GM06990 (cell line): ENCODE results near the gene LRRC75A.

Experiments
- DNase-seq: peaks from one replicate; pipeline ENCODE4 v3.0.0-alpha.2; 2011; ENCODE audit not compliant: insufficient read length; ENCODE audit errors: extremely low read depth
- H3K27me3 ChIP-seq: replicated peaks from 2 replicates; pipeline ENCODE4 v1.6.0; 2011; ENCODE audit warnings: low read length; ENCODE audit not compliant: control insufficient read depth, insufficient read depth
- H3K36me3 ChIP-seq: 2 replicates; pipeline ENCODE4 v1.5.1; 2011; ENCODE audit warnings: low read length; ENCODE audit not compliant: control insufficient read depth, insufficient read depth
- H3K4me3 ChIP-seq: replicated peaks from 2 replicates; pipeline ENCODE4 v1.5.1; 2011; ENCODE audit warnings: low read depth, mild to moderate bottlenecking, control low read depth, low read length
- TF ChIP-seq, protein P1 (sequence below): IDR thresholded peaks from 2 replicates; pipeline ENCODE4 v1.5.1; 2011; ENCODE audit warnings: low read length, control low read depth, mild to moderate bottlenecking, inconsistent platforms; ENCODE audit not compliant: insufficient read depth, poor library complexity, severe bottlenecking

The LRRC75A gene

DNA sequence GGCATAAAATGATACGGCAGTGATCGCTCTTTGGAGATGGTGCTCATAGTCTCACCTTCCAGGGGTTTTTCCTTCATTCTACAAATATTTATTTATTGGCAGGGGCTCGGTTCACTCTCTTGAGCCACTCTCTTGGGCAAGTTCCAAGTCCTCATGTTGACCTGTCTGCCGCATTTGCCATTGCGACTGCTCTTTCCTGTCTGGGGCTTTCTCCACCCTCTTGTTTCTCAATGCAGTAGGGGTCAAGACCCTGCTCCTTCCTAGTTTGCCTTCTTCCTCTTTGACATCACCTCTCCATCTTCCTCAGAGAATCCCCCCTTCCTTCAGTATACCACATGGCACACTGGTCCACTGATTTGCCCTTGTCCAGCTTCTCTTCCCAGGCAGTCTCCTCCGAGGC, 21.9 kb upstream of the LRRC75A start:
- TF ChIP-seq, protein P1, sequence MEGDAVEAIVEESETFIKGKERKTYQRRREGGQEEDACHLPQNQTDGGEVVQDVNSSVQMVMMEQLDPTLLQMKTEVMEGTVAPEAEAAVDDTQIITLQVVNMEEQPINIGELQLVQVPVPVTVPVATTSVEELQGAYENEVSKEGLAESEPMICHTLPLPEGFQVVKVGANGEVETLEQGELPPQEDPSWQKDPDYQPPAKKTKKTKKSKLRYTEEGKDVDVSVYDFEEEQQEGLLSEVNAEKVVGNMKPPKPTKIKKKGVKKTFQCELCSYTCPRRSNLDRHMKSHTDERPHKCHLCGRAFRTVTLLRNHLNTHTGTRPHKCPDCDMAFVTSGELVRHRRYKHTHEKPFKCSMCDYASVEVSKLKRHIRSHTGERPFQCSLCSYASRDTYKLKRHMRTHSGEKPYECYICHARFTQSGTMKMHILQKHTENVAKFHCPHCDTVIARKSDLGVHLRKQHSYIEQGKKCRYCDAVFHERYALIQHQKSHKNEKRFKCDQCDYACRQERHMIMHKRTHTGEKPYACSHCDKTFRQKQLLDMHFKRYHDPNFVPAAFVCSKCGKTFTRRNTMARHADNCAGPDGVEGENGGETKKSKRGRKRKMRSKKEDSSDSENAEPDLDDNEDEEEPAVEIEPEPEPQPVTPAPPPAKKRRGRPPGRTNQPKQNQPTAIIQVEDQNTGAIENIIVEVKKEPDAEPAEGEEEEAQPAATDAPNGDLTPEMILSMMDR: no peak
- no peaks in the 10 kb centered on the region for H3K36me3 ChIP-seq
- no peak overlapping the region for H3K4me3 ChIP-seq
- H3K27me3 ChIP-seq: no peaks in the 10 kb centered on the region; the same call in 1 of the 2 replicates
- no peak for DNase-seq

DNA sequence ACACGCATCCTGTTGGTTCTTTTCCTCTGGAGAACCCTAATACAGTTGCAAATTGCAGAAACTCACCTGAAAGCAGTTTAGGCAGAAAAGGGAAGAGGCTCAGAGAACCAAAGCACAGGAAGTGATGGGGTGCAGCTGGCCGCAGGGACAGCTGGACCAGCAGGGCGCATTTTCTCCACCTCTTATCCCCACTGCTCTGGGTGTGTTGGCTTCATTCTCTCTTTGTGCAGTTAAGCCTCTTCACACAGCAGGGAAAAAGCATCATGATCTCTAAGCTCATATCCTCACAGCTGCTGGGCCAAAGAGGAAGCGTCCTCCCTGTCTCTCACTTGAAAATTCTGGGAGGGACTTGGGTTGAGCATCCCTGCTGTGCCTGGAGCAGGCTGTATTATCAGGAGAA, 20.0 kb upstream of the LRRC75A start:
- no peaks in the 10 kb centered on the region for H3K36me3 ChIP-seq
- no peak for DNase-seq
- no peak overlapping the region for H3K4me3 ChIP-seq
- TF ChIP-seq, protein P1: no peak
- no peaks in the 10 kb centered on the region for H3K27me3 ChIP-seq

DNA sequence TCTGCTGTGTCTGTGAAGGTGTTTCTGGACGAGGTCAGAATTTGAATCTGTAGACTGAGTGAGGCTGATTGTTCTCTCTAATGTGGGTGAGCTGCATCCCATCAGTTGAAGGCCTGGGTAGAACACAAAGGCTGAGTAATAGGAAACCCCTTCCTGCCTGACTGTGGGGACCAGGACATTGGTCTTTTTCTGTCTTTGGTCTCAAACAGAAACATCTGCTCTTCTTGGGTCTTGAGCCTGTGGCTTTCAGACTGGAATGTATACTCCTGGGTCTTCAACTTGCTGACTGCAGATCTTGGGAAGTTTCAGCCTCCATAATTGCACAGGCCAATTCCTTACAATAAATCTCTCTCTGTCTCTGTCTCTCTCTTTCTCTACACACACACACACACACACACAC, 19.6 kb upstream of the LRRC75A start:
- no peak for DNase-seq
- no peak overlapping the region for H3K4me3 ChIP-seq
- TF ChIP-seq, protein P1: no peak
- no peaks in the 10 kb centered on the region for H3K27me3 ChIP-seq
- H3K36me3 ChIP-seq: no peaks in the 10 kb centered on the region

DNA sequence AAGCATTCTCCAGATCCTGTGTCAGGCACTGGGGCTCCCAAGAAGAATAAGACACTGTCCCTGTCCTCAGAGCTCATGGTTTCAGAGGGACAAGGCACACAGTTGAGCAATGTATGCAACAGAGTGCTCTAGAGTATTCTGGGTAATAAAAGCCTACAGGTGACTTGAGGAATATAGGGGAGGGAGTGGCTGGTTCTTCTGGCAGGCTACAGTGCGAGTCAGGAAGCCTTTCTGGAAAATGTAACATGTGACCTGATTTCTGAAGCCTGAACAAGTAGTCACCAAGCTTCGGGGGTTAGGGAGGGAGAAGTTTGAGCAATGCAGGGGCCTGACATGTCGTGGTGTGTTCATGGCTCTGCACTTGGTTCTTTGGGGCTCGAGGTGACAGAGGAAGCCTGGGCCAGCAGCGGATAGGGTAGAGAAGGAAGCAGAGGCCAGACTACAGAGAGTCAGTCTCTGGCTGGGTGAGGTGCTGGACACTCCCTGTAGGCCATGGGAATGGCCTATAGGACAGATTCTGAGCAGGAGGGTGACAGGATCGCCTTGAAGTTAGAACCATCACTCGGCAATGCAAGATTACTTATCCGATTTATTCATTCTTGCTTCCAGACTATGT, 16.0 kb upstream of the LRRC75A start:
- no peak overlapping the region for H3K4me3 ChIP-seq
- TF ChIP-seq, protein P1: no peak
- H3K36me3 ChIP-seq: no peaks in the 10 kb centered on the region
- DNase-seq: no peak
- H3K27me3 ChIP-seq: no peaks in the 10 kb centered on the region

DNA sequence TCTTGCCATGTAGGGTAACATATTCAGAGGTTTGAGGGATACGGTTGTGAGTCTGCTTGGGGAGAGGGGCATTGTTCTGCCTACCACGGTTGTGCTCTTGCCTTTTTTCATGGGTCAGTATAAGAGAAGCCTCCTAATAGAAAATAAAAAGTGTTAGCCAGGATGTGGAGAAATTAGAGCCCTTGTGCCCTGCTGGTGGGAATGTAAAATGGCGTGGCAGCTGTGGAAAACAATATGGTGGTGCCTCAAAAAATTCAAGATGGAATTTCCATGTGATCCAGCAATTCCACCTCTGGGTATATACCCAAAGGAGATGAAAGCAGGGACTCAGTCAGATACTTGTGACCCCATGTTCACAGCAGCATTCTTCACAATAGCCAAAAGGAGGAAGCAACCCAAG, 14.2 kb upstream of the LRRC75A start:
- no peaks in the 10 kb centered on the region for H3K27me3 ChIP-seq
- H3K4me3 ChIP-seq: no peak overlapping the region
- H3K36me3 ChIP-seq: no peaks in the 10 kb centered on the region
- TF ChIP-seq, protein P1: no peak
- DNase-seq: no peak

DNA sequence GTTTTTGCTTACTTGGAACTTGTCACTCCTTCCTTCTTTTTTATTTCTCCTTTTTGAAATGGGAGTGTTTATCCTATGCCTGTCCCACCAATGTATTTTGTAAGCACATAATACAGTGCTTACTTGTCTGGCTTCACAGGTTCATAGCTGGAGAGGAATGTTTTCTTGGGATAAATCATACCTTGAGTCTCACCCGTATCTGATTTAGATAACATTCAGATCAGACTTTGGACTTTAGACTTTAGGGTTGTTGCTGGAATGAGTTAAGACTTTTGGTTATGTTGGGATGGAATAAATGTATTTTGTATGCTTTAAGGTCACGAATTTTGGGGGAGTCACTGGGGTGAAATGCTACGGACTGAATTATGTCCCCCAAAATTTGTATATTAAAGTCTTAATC, 13.0 kb upstream of the LRRC75A start:
- TF ChIP-seq, protein P1: no peak
- DNase-seq: no peak
- peaks cover 1% of the 10 kb centered on the region for H3K27me3 ChIP-seq
- no peaks in the 10 kb centered on the region for H3K36me3 ChIP-seq
- H3K4me3 ChIP-seq: no peak overlapping the region
